GM12878 (cell line): ENCODE measurements around the gene LMOD1. TPM values are rescaled to one million over a fixed set of nuclear protein-coding genes. Genes with fewer than 3 reads are reported as not detected.
A peak's percentile ranks its signal among the peaks of the same experiment; 100 is the strongest.

Experiments
- ATAC-seq: fragments of 200-7000 bp; cut with Tn5 transposase; 3 replicates; pipeline ENCODE4 v1.9.1; 2020; ENCODE audit warnings: mild to moderate bottlenecking, moderate library complexity
- BruUV-seq: library from RNA; stranded (reverse); fragments of 400-500 nt; replicated peaks from 2 replicates; lab custom pipeline; 2021; lab: Mats Ljungman, UMichigan
- CTCF ChIA-PET: fragments of 300-600 bp; sonication (Branson Sonifier 250); formaldehyde crosslinking; extraction: SDS; loops from one replicate; lab custom pipeline; 2021; ENCODE audit warnings: inconsistent platforms; lab: Yijun Ruan, JAX
- POLR2A ChIA-PET: fragments of 350-600 bp; formaldehyde crosslinking; extraction: SDS; loops from one replicate; lab custom pipeline; 2021; ENCODE audit warnings: inconsistent platforms; lab: Charles Lee
- RAD21 ChIA-PET: fragments of 300-600 bp; sonication (Branson Sonifier 250); formaldehyde crosslinking; loops from one replicate; lab custom pipeline; 2023; ENCODE audit warnings: antibody characterized with exemption; ENCODE audit not compliant: unreplicated experiment; lab: Charles Lee
- SMC1A ChIA-PET: fragments of 300-600 bp; sonication (Branson Sonifier 250); formaldehyde crosslinking; loops from one replicate; lab custom pipeline; 2023; ENCODE audit not compliant: unreplicated experiment, uncharacterized antibody; lab: Charles Lee
- DNase-seq: peaks from one replicate; pipeline ENCODE4 v3.0.0-alpha.2; 2011; ENCODE audit warnings: low read depth, low spot score
- FAIRE-seq: peaks from 3 replicates; lab custom pipeline; 2011; peaks lifted over from hg19 to GRCh38; lab: Jason Lieb, UNC
- H2AFZ ChIP-seq: 2 replicates; pipeline ENCODE4 v1.6.0; 2011; ENCODE audit warnings: low read depth, low read length, control low read depth; ENCODE audit not compliant: control insufficient read depth
- H3K27ac ChIP-seq: 2 replicates; pipeline ENCODE4 v1.5.1; 2011; ENCODE audit warnings: control low read depth; ENCODE audit not compliant: control insufficient read depth, insufficient read depth
- H3K27me3 ChIP-seq, 2 experiments: replicated peaks in 1 of 2; 2 replicates each; pipeline versions ENCODE4 v1.6.0 to v1.6.1; 2011; ENCODE audit warnings: low read length in 1 of 2; ENCODE audit not compliant: control insufficient read depth in 2 of 2, insufficient read depth in 2 of 2
- H3K36me3 ChIP-seq, 2 experiments: 2 replicates each; pipeline ENCODE4 v1.5.1; 2011; ENCODE audit warnings: low read length in 1 of 2; ENCODE audit not compliant: control insufficient read depth in 2 of 2, insufficient read depth in 2 of 2
- H3K4me1 ChIP-seq: 2 replicates; pipeline ENCODE4 v1.6.1; 2011; ENCODE audit warnings: mild to moderate bottlenecking, low read length, moderate library complexity, mixed read lengths; ENCODE audit not compliant: control insufficient read depth, insufficient read depth
- H3K4me2 ChIP-seq: 2 replicates; pipeline ENCODE4 v1.6.0; 2011; ENCODE audit warnings: control low read depth; ENCODE audit not compliant: control insufficient read depth, insufficient read depth
- H3K4me3 ChIP-seq: fragments of 200-600 bp; sonication (generic); 2 replicates; pipeline ENCODE4 v1.5.1; 2016
- H3K79me2 ChIP-seq: 2 replicates; pipeline ENCODE4 v1.6.0; 2011; ENCODE audit warnings: low read length; ENCODE audit not compliant: control insufficient read depth, insufficient read depth
- H3K9ac ChIP-seq: 2 replicates; pipeline ENCODE4 v1.8.0; 2011; ENCODE audit warnings: low read length, control low read depth, mixed read lengths; ENCODE audit not compliant: control insufficient read depth, insufficient read depth
- H3K9me3 ChIP-seq: replicated peaks from 3 replicates; pipeline ENCODE4 v1.5.1; 2011; ENCODE audit warnings: mild to moderate bottlenecking, low read length; ENCODE audit not compliant: control insufficient read depth, insufficient read depth
- H4K20me1 ChIP-seq: 2 replicates; pipeline ENCODE4 v1.6.0; 2011; ENCODE audit not compliant: control insufficient read depth, insufficient read depth
- BHLHE40 ChIP-seq, 2 experiments: fragments of 450-650 bp in 1 of 2; IDR thresholded peaks; 2 replicates each; pipeline ENCODE4 v1.6.1; 2011 to 2017; ENCODE audit warnings: low read depth in 2 of 2, borderline replicate concordance in 1 of 2, improper control_type of control experiment in 1 of 2, low read length in 1 of 2, mild to moderate bottlenecking in 1 of 2
- EGR1 ChIP-seq, 2 experiments: IDR thresholded peaks; 1 replicate in 1 of 2; 2 replicates in 1 of 2; pipeline ENCODE4 v1.6.1; 2011 to 2012; ENCODE audit warnings: low read depth in 2 of 2, low read length in 2 of 2, borderline replicate concordance in 1 of 2, mild to moderate bottlenecking in 1 of 2, moderate library complexity in 1 of 2
- HDGF ChIP-seq: fragments of 450-650 bp; IDR thresholded peaks from 2 replicates; pipeline ENCODE4 v1.6.1; 2016; ENCODE audit warnings: antibody characterized with exemption
- LARP7 ChIP-seq: fragments of 450-650 bp; IDR thresholded peaks from 2 replicates; pipeline ENCODE4 v1.6.1; 2017; ENCODE audit warnings: mild to moderate bottlenecking
- MYC ChIP-seq: IDR thresholded peaks from 2 replicates; pipeline ENCODE4 v1.6.1; 2011; ENCODE audit warnings: mild to moderate bottlenecking, low read length, moderate library complexity, inconsistent platforms; ENCODE audit not compliant: insufficient read depth, insufficient replicate concordance, insufficient read length, severe bottlenecking
- RUNX3 ChIP-seq: IDR thresholded peaks from 2 replicates; pipeline ENCODE4 v1.6.1; 2012; ENCODE audit warnings: low read length, inconsistent platforms
- SMARCA5 ChIP-seq: fragments of 450-650 bp; IDR thresholded peaks from 2 replicates; pipeline ENCODE4 v1.6.1; 2017; ENCODE audit warnings: mild to moderate bottlenecking
- USF2 ChIP-seq: IDR thresholded peaks from 2 replicates; pipeline ENCODE4 v1.6.1; 2011; ENCODE audit warnings: low read depth, low read length, improper control_type of control experiment, borderline replicate concordance
- WGBS: methylation state at CpG from one replicate; pipeline ENCODE4 v1.1.6; 2016; ENCODE audit warnings: low lambda C conversion rate; ENCODE audit not compliant: insufficient replicate concordance, insufficient coverage; ENCODE audit errors: missing lambda C conversion rate; 5-methylcytosine and 5-hydroxymethylcytosine counted together
- in situ Hi-C: fragments of 300-500 bp; cut with MboI; formaldehyde crosslinking; loops from 9 replicates; pipeline ENCODE4 v1.14.3; 2018; ENCODE audit warnings: mixed read lengths
- intact Hi-C: fragments of 100-400 bp; cut with micrococcal nuclease; formaldehyde crosslinking; loops from one replicate; pipeline ENCODE4 v1.14.2; 2022; ENCODE audit not compliant: unreplicated experiment
- polyA plus RNA-seq, 11 experiments: library from polyadenylated mRNA; depleted of rRNA in 4 of 11; unstranded in 6 of 11; stranded (reverse) in 5 of 11; fragments of >200 nt; fragmentation: Nextera tagmentation in 4 of 11; fragmentation: Illumina TruSeq in 1 of 11; extraction: Ambion mirVana in 4 of 11; extraction: Trizol in 1 of 11; gene quantifications; 1 replicate in 1 of 11; 2 replicates in 10 of 11; pipeline versions ENCODE4 v1.2.1 to v1.2.3, GENCODE V29; 2011 to 2016; ENCODE audit warnings: inconsistent platforms in 2 of 11, missing spikeins in 2 of 11, low read depth in 1 of 11
- total RNA-seq, 4 experiments: library from RNA; depleted of rRNA in 3 of 4; stranded (reverse); fragments of >200 nt in 3 of 4; fragmentation: Illumina TruSeq in 1 of 4; extraction: Trizol in 1 of 4; gene quantifications; 2 replicates each; pipeline versions ENCODE4 v1.2.1 to v1.2.3, GENCODE V29; 2013 to 2021
- TF ChIP-seq, protein P1 (sequence below): fragments of 450-650 bp; IDR thresholded peaks from 2 replicates; pipeline ENCODE4 v1.6.1; 2016; ENCODE audit warnings: mild to moderate bottlenecking

Gene LMOD1
- total and polyA plus RNA-seq, 10 of the 15 experiments (the other 5 are each of a cell fraction or from before 2014, with no cell fraction given): 0.15 TPM; not detected in 9

GRCh38 chr1:201982623-201983379 lies 36.5 kb upstream of the LMOD1 start, which contains the start of gene RNPEP (continued):
- TF ChIP-seq USF2: no peak
- TF ChIP-seq, protein P1, sequence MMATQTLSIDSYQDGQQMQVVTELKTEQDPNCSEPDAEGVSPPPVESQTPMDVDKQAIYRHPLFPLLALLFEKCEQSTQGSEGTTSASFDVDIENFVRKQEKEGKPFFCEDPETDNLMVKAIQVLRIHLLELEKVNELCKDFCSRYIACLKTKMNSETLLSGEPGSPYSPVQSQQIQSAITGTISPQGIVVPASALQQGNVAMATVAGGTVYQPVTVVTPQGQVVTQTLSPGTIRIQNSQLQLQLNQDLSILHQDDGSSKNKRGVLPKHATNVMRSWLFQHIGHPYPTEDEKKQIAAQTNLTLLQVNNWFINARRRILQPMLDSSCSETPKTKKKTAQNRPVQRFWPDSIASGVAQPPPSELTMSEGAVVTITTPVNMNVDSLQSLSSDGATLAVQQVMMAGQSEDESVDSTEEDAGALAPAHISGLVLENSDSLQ: peak; percentile 10; the same call in 1 of the 2 replicates
- TF ChIP-seq, all 136 proteins: peak for 32

GRCh38 chr1:201982082-201982622 lies 35.8 kb upstream of the LMOD1 start:
- 0 out of 4 replicates have a peak, but pooled peaks cover 0 to 2% of the 10 kb centered on the region in 2 experiments for H3K27me3 ChIP-seq
- BruUV-seq: no TSS peak
- H3K79me2 ChIP-seq: peaks cover 22% of the 10 kb centered on the region
- no peak overlapping the region for H3K27ac ChIP-seq
- TF ChIP-seq SMARCA5 (0 out of 2 replicates have a peak, but pooled peaks have one; percentile 3), EGR1 (IDR thresholded peaks at IDR 0.05; ENCODE audit: borderline replicate concordance in 1 of 2, low read depth in 2 of 2, low read length in 2 of 2) (peak in 1 of 2 experiments; percentile 90; a peak in 2 of 3 replicates), HDGF (no peak), RUNX3 (0 out of 2 replicates have a peak, but pooled peaks have one; percentile 4), LARP7 (no peak), BHLHE40 (IDR thresholded peaks at IDR 0.05; ENCODE audit: borderline replicate concordance in 1 of 2, low read depth in 2 of 2, low read length in 1 of 2) (peak; percentile 39 to 51; a peak in 2 of 4 replicates), MYC (no peak)
- TF ChIP-seq, all 136 proteins: peak for 4
- POLR2A ChIA-PET: no interaction called here
- intact Hi-C loops (loop anchor here (2.0 kb wide), 1 partner anchor 27 kb away; the partner anchor contains the start of gene TIMM17A), in situ Hi-C loops (no loop called here)
- H3K4me1 ChIP-seq: peaks cover 3% of the 10 kb centered on the region
- peak overlapping the region; percentile 80; the same call in 1 of the 2 replicates for H3K9ac ChIP-seq
- CTCF ChIA-PET: interaction anchor here (0.5 to 3.3 kb wide), 6 partner anchors 9 to 136 kb away, joined by 3 to 18 read pairs (median 7); no protein-coding TSS in a partner anchor
- RAD21 ChIA-PET: interaction anchor here (0.9 to 1.4 kb wide), 2 partner anchors 28 to 86 kb away, joined by 4 to 5 read pairs; partner anchors contain the start of gene ELF3
- peak overlapping the region; percentile 79 for H3K4me2 ChIP-seq
- SMC1A ChIA-PET: interaction anchor here (1.3 to 1.6 kb wide), 3 partner anchors 10 to 16 kb away, joined by 4 to 7 read pairs (median 5); no protein-coding TSS in a partner anchor
- H2AFZ ChIP-seq: peak overlapping the region; percentile 37
- FAIRE-seq (no peak), DNase-seq (no peak), ATAC-seq (peak; percentile 19; the same call in 2 of the 3 replicates)
- no peaks in the 10 kb centered on the region for H4K20me1 ChIP-seq
- H3K9me3 ChIP-seq: no peaks in the 10 kb centered on the region
- no peaks in the 10 kb centered on the region for H3K36me3 ChIP-seq
- peak overlapping the region; percentile 82 for H3K4me3 ChIP-seq
- 8% methylated on average over 17 of the region's 31 CpGs for WGBS
